HepG2 (cell line): ENCODE data around the gene PPP2R1B. TPM values are rescaled to one million over a fixed set of nuclear protein-coding genes. Genes with fewer than 3 reads are reported as not detected.
A peak's percentile ranks its signal among the peaks of the same experiment; 100 is the strongest.

ENCODE experiments used
- ATAC-seq: fragments of 200-7000 bp; cut with Tn5 transposase; 3 replicates; pipeline ENCODE4 v1.9.1; 2020; ENCODE audit warnings: mild to moderate bottlenecking, moderate library complexity
- BruUV-seq: library from RNA; stranded (reverse); fragments of 400-500 nt; replicated peaks from 2 replicates; lab custom pipeline; 2021; lab: Mats Ljungman, UMichigan
- CTCF ChIA-PET: fragments of 300-600 bp; formaldehyde crosslinking; extraction: SDS; loops from one replicate; lab custom pipeline; 2021; ENCODE audit warnings: low total read pairs, inconsistent platforms, low intra/inter-chr PET ratio; lab: Yijun Ruan, JAX
- POLR2A ChIA-PET: fragments of 350-600 bp; sonication (Branson Sonifier 250); formaldehyde crosslinking; loops from one replicate; lab custom pipeline; 2020; ENCODE audit warnings: antibody characterized with exemption, inconsistent platforms; lab: Yijun Ruan, JAX
- DNase-seq: peaks from one replicate; pipeline ENCODE4 v3.0.0-alpha.2; 2015; ENCODE audit warnings: low spot score
- FAIRE-seq: peaks from 3 replicates; lab custom pipeline; 2011; peaks lifted over from hg19 to GRCh38; lab: Jason Lieb, UNC
- H2AFZ ChIP-seq: one replicate; pipeline ENCODE4 v1.6.1; 2011; ENCODE audit warnings: low read length, inconsistent platforms
- H3K27ac ChIP-seq: fragments of 300-600 bp; 3 replicates; pipeline ENCODE4 v1.8.0; 2011; ENCODE audit warnings: mixed run types, mild to moderate bottlenecking, mixed read lengths, low read length, inconsistent platforms; ENCODE audit not compliant: insufficient read depth; ENCODE audit errors: extremely low read length
- H3K27me3 ChIP-seq, 2 experiments: fragments of 200-600 bp in 1 of 2; 2 replicates in 1 of 2; 3 replicates in 1 of 2; pipeline versions ENCODE4 v1.6.0 to v1.8.0; 2011; ENCODE audit warnings: low read length in 2 of 2, mild to moderate bottlenecking in 2 of 2, moderate library complexity in 2 of 2, inconsistent platforms in 1 of 2; ENCODE audit not compliant: insufficient read depth in 2 of 2, control insufficient read depth in 1 of 2
- H3K36me3 ChIP-seq, 2 experiments: fragments of 200-600 bp in 1 of 2; replicated peaks in 1 of 2; 2 replicates in 1 of 2; 3 replicates in 1 of 2; pipeline versions ENCODE4 v1.5.1 to v1.8.0; 2011; ENCODE audit warnings: low read length in 2 of 2, inconsistent platforms in 1 of 2; ENCODE audit not compliant: insufficient read depth in 2 of 2, control insufficient read depth in 1 of 2
- H3K4me1 ChIP-seq: 2 replicates; pipeline ENCODE4 v1.5.1; 2012; ENCODE audit warnings: low read length, inconsistent platforms; ENCODE audit not compliant: insufficient read depth
- H3K4me2 ChIP-seq: 2 replicates; pipeline ENCODE4 v1.6.0; 2011; ENCODE audit warnings: low read depth, low read length, inconsistent platforms
- H3K4me3 ChIP-seq, 3 experiments: fragments of 200-600 bp in 1 of 3; sonication (generic), shearing (Covaris generic) in 1 of 3; replicated peaks in 1 of 3; 2 replicates each; pipeline ENCODE4 v1.5.1; 2011 to 2016; ENCODE audit warnings: low read length in 3 of 3, inconsistent platforms in 2 of 3, low read depth in 2 of 3, mild to moderate bottlenecking in 2 of 3, control low read depth in 1 of 3, mixed read lengths in 1 of 3; ENCODE audit not compliant: insufficient read depth in 1 of 3
- H3K79me2 ChIP-seq: one replicate; pipeline ENCODE4 v1.6.1; 2011; ENCODE audit warnings: low read length, inconsistent platforms; ENCODE audit not compliant: insufficient read depth
- H3K9ac ChIP-seq: 2 replicates; pipeline ENCODE4 v1.6.0; 2011; ENCODE audit warnings: mild to moderate bottlenecking, low read depth, low read length, inconsistent platforms; ENCODE audit not compliant: insufficient read depth
- H3K9me3 ChIP-seq: 2 replicates; pipeline ENCODE4 v1.5.1; 2012; ENCODE audit warnings: mild to moderate bottlenecking, low read length
- H4K20me1 ChIP-seq: 2 replicates; pipeline ENCODE4 v1.6.0; 2011; ENCODE audit warnings: inconsistent platforms, mild to moderate bottlenecking, low read length, moderate library complexity; ENCODE audit not compliant: insufficient read depth
- CREB3 ChIP-seq: sonication (generic); formaldehyde crosslinking; IDR thresholded peaks from 2 replicates; pipeline ENCODE4 v1.5.0; 2020; ENCODE audit warnings: missing genetic modification reagents
- RBAK ChIP-seq: sonication (generic); formaldehyde crosslinking; IDR thresholded peaks from 2 replicates; pipeline ENCODE4 v1.5.1; 2020; ENCODE audit warnings: mild to moderate bottlenecking, missing genetic modification reagents
- ZBTB8A ChIP-seq: sonication (generic); formaldehyde crosslinking; IDR thresholded peaks from 2 replicates; pipeline ENCODE4 v1.4.0; 2020; ENCODE audit warnings: mild to moderate bottlenecking, low read depth, missing genetic modification reagents, borderline replicate concordance
- ZNF274 ChIP-seq: sonication (generic); formaldehyde crosslinking; IDR thresholded peaks from 2 replicates; pipeline ENCODE4 v1.5.1; 2020; ENCODE audit warnings: mild to moderate bottlenecking, missing genetic modification reagents
- ZNF33B ChIP-seq: sonication (generic); formaldehyde crosslinking; IDR thresholded peaks from 2 replicates; pipeline ENCODE4 v1.5.1; 2020; ENCODE audit warnings: mild to moderate bottlenecking, missing genetic modification reagents
- ZNF407 ChIP-seq: sonication (generic); formaldehyde crosslinking; IDR thresholded peaks from one replicate; pipeline ENCODE4 v1.5.1; 2020; ENCODE audit warnings: mild to moderate bottlenecking, missing genetic modification reagents; ENCODE audit errors: not compliant biosample characterization
- ZNF432 ChIP-seq: sonication (generic); formaldehyde crosslinking; IDR thresholded peaks from 2 replicates; pipeline ENCODE4 v1.5.0; 2020; ENCODE audit warnings: missing genetic modification reagents, mild to moderate bottlenecking, borderline replicate concordance
- ZNF781 ChIP-seq: sonication (generic); formaldehyde crosslinking; IDR thresholded peaks from 2 replicates; pipeline ENCODE4 v1.5.1; 2020; ENCODE audit warnings: borderline replicate concordance, mild to moderate bottlenecking, missing genetic modification reagents; ENCODE audit errors: not compliant biosample characterization
- WGBS: methylation state at CpG from one replicate; pipeline ENCODE4 v1.1.6; 2017; ENCODE audit warnings: low lambda C conversion rate; 5-methylcytosine and 5-hydroxymethylcytosine counted together
- in situ Hi-C: cut with HindIII; loops from 2 replicates; pipeline ENCODE4 v1.10.0; 2017; ENCODE audit warnings: low pct_unique_long_range_greater_than_20kb; ENCODE audit not compliant: extremely low pct_ligation_motif_present
- intact Hi-C: fragments of 100-400 bp; cut with micrococcal nuclease; formaldehyde crosslinking; loops from one replicate; pipeline ENCODE4 v1.10.0; 2022; ENCODE audit not compliant: unreplicated experiment
- polyA plus RNA-seq, 8 experiments: library from polyadenylated mRNA; depleted of rRNA in 3 of 8; stranded (reverse) in 7 of 8; unstranded in 1 of 8; fragments of >200 nt; fragmentation: Illumina TruSeq in 4 of 8; extraction: Trizol in 4 of 8; gene quantifications; 2 replicates each; pipeline versions ENCODE4 v1.2.1 to v1.2.3, GENCODE V29; 2011 to 2016; ENCODE audit warnings: low read depth in 4 of 8, missing spikeins in 1 of 8, mixed read lengths in 1 of 8; ENCODE audit not compliant: insufficient read depth in 1 of 8
- total RNA-seq, 5 experiments: library from RNA; depleted of rRNA; stranded (reverse); fragments of >200 nt; fragmentation: Illumina TruSeq; extraction: Trizol; gene quantifications; 2 replicates each; pipeline ENCODE4 v1.2.3, GENCODE V29; 2016; ENCODE audit warnings: low read depth in 1 of 5

The PPP2R1B gene
- total and polyA plus RNA-seq, 2 of the 13 experiments (the other 11 are each of a cell fraction or from before 2014, with no cell fraction given), result 22.1 to 56.8 TPM

- intact Hi-C loops, result loop anchor here (1.0 kb wide), 3 partner anchors 65 to 211 kb away; no protein-coding TSS in a partner anchor
- Histone ChIP-seq H3K9me3 (no peaks in the 10 kb centered on the region), H3K27ac (no peak overlapping the region), H3K9ac (no peak overlapping the region), H3K79me2 (no peaks in the 10 kb centered on the region), H3K4me1 (peaks cover 57% of the 10 kb centered on the region), H3K27me3 (no peaks in the 10 kb centered on the region), H3K36me3 (no peaks in the 10 kb centered on the region), H2AFZ (no peak overlapping the region), H4K20me1 (no peaks in the 10 kb centered on the region), H3K4me2 (peak overlapping the region; percentile 95; the same call in 1 of the 2 replicates), H3K4me3 (no peak overlapping the region)
- DNase-seq (no peak), FAIRE-seq (no peak), ATAC-seq (no peak)
- BruUV-seq, result no TSS peak
- CTCF ChIA-PET, result interaction anchor here (0.7 to 2.2 kb wide), 4 partner anchors 43 to 174 kb away, joined by 3 to 23 read pairs (median 16); partner anchors contain the start of gene SIK2
- 94% methylated on average over 6 of the region's 6 CpGs for WGBS
- POLR2A ChIA-PET, result interaction anchor here (1.0 to 4.7 kb wide), 11 partner anchors 9 to 179 kb away, joined by 3 to 68 read pairs (median 4); partner anchors contain the start of genes ALG9 and PPP2R1B
- TF ChIP-seq ZNF274 (CRISPR knock-in tag) (no peak), ZNF33B (CRISPR knock-in tag) (no peak), ZNF432 (CRISPR knock-in tag) (no peak), ZNF407 (CRISPR knock-in tag) (no peak), RBAK (CRISPR knock-in tag) (no peak), ZNF781 (CRISPR knock-in tag) (no peak), ZBTB8A (CRISPR knock-in tag) (no peak), CREB3 (CRISPR knock-in tag) (no peak)
- in situ Hi-C loops, result loop anchor here (5.0 kb wide), 1 partner anchor 174 kb away; the partner anchor contains the start of gene SIK2
Observed at GRCh38 chr11:111776398-111777093, 10.4 kb upstream of the PPP2R1B start.
